ENCODE data around the gene MEF2A.

Gene MEF2A

GRCh38 chr15:99706557-99707303, 140.9 kb downstream of the MEF2A start:
- no peak for DNase-seq (ENCODE audit: low spot score)

GRCh38 chr15:99707473-99708270, 141.9 kb downstream of the MEF2A start:
- no peak for DNase-seq (ENCODE audit: low spot score)

DNA sequence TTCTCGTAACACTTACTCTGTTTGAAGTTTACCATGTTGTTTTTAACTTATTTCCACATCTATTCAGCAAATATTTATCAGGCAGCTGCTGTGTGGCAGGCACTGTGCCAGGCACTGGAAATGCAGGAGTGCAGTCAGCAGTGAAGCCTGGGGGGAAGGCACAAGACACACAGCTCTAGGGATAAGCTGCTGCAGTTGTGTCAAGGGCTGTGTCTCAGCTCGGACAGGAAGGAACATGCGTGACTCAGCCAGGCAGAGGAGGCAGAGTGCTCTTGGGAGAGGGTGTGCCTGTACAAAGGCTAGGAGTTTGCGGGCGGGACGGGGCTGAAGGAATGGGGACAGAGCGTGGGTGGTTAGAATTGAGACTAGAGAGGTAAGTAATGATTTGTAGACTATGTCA, 142.8 kb downstream of the MEF2A start:
- DNase-seq (ENCODE audit: low spot score), result no peak

DNA sequence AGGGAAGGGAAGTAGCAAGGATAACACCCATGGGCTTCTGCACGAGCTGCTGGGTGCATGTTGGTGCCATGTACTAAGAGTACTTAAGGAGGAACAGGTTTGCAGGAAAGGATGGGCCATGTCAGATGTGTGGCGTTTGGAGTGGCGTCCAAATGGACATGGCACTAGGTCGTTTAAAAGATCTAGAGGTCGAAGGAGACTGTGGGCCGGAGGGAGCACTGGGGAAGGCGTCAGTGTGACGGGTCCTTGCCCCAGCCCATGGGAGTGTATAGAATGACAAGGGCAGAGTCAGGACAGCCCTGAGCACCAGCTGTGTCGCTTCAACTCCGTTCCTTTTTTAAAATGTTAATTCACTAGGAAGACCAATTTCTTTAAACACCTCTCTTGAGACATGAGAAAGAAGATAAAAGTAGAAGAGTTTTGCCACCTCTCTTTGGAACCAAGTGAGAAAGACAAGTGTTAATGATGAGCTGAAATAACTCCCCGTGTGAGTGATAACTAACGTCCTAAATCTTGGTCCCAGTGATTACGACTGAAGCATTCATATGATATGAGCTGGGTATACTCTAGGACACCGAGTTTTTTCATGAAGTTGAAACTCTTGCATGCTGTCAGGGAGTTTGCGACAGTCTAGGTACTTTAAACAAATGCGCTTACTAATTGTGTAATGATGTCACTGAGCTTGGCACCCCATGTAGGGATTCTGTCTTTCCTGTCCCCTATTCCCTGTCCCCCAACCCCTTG, 143.6 kb downstream of the MEF2A start:
- no peak for DNase-seq (ENCODE audit: low spot score)

GRCh38 chr15:99711625-99712024, 145.8 kb downstream of the MEF2A start:
- DNase-seq (ENCODE audit: low spot score), result no peak

- no peak for DNase-seq (ENCODE audit: low spot score)
These were observed 146.6 kb downstream of the MEF2A start for GRCh38 chr15:99712415-99712814.

GRCh38 chr15:99716540-99717095, 150.8 kb downstream of the MEF2A start:
- DNase-seq (ENCODE audit: low spot score), result no peak

DNA sequence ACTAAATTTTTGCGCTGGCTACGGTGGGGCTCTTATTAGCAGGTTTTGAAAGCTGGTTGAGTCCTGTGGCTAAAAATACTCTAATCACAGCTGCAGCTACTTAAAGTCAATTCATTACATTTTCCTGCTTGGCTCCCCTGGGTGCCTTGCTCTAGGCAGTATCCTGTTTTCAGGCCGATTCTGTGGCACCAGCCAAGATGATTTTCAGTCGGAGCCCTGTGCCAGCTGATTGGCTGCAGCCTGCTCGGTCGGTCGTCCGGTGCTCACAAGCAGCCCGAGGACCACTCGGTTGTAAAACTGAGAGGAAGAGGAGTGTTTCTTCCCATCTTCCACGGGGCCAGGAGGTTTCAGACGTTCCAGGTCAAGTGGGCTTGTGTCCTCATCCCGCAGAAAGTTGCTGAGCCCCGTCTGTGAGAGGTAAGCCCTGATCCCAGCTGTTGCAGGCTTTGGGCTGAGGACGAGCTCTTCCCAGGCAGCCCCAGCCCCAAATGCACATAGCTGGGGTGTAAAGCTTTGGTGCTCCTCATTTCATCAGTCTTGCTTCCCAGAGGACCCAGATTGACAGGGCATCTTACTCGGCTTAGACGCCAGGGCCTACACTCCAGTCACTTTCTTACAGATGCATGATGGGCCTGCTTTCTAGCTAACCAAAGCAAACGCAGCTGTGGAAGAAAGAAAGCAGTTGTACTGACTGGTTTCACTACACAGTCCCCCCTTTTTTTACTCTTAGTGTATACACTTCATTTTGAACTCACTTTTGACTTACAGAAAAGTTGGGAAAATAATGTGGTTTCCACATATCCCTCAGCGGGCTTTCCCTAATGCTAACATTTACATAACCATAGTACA, 151.6 kb downstream of the MEF2A start:
- DNase-seq (ENCODE audit: low spot score), result no peak

DNA sequence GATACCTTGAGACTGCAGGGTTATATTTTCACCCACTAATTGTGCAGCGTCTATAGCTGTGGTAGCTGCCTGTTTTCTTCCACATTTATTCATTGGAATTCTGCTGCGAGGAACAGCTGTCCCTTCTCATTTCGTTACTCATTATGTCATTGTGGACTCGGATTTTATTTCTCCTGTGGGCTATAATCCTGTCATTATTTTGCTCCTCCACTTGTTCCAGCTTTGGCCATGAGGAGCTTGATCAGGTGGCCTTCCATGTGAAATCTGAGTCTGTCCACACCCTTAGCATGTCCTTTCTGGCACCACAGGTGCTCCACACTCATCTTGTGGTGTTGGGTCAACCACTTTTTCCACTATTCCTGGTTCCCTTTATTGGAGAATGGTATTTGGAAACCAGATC, 152.6 kb downstream of the MEF2A start:
- DNase-seq (ENCODE audit: low spot score), result no peak

DNA sequence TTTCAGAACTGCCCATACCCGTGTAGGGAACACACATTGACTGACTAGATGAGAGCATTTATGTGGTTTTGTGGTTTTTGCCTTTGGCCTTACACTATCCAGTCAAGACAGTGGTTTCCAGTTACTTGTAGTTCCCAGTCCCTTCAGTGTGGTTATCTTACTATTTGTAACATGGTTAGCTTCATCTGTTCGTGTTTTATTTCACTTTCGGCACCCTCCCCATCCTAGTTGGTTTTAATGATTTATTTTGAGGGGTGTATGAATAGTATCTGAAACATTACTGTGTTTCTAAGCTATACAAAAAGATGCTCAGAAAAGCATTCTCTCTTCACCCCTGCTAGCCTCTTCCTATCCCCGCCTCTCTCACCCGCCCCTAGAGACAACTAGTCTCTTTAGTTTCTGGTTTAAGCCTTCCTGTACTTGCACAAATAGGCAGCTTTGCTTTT, 153.3 kb downstream of the MEF2A start:
- no peak for DNase-seq (ENCODE audit: low spot score)

DNA sequence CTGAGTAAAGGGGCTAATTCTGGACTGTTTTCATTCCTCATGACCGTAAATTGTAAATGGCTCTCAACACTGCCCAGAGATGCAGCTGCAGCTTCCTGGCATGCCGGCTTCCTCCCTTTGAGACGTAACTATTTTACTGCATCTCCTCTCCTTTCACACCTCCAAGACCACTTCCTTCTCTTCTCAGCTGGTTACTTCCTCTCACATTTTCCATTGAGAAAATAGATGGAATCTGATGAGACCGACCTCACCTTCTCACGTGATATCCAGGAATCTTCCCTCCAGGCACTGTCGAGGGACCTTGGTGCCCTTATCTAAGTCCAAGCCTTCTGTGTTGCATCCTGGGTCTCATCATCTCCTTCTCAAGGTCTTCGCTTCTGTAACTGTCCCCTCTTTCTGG, 154.7 kb downstream of the MEF2A start:
- DNase-seq (ENCODE audit: low spot score), result no peak

- no peak for DNase-seq (ENCODE audit: low spot score)
These were observed 155.5 kb downstream of the MEF2A start for GRCh38 chr15:99721104-99721778.

- no peak for DNase-seq (ENCODE audit: low spot score)
These were observed 156.1 kb downstream of the MEF2A start for GRCh38 chr15:99721896-99722295.

GRCh38 chr15:99722406-99722805, 156.6 kb downstream of the MEF2A start:
- DNase-seq (ENCODE audit: low spot score), result no peak

DNA sequence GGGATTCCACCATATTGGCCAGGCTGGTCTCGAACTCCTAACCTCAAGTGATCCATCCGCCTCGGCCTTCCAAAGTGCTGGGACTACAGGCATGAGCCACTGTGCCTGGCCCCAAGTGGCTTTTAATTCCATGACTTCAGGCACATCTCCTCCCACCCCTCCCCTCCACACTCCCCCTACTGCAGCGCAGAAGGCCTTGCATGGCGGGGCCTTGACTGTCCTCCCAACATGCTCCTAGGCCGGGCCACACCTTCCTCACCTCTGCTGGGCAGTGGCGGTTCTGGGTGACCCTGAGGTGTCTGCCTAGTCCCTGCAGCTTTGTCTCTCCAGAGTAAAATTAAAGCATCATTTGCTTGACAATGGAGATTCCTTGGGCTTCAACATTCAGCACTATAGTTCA, 160.5 kb downstream of the MEF2A start:
- no peak for DNase-seq (ENCODE audit: low spot score)

DNA sequence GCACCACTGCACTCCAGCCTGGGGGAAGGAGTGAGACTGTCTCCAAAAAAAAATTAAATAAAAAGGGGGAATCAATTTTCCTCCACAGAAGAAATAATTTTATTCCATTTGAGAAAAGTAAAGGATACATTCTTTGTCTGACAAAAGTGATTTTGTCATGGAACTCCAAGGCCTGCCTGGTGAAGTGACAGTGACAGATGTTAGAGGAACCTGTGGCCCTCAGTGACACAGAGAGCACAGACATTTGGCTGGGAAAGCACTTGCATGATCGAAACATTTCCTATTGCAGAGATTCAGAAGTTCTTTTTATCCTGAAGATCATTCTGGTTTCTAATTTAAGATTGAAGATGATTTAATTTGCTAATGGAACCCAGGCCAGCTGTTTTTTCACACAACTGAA, 161.5 kb downstream of the MEF2A start:
- no peak for DNase-seq (ENCODE audit: low spot score)

- no peak for DNase-seq (ENCODE audit: low spot score)
These were observed 161.9 kb downstream of the MEF2A start for GRCh38 chr15:99727733-99728132.

- no peak for DNase-seq (ENCODE audit: low spot score)
These were observed 163.1 kb downstream of the MEF2A start for GRCh38 chr15:99728916-99729315.

- no peak for DNase-seq (ENCODE audit: low spot score)
These were observed 163.5 kb downstream of the MEF2A start for GRCh38 chr15:99729327-99729726.

DNA sequence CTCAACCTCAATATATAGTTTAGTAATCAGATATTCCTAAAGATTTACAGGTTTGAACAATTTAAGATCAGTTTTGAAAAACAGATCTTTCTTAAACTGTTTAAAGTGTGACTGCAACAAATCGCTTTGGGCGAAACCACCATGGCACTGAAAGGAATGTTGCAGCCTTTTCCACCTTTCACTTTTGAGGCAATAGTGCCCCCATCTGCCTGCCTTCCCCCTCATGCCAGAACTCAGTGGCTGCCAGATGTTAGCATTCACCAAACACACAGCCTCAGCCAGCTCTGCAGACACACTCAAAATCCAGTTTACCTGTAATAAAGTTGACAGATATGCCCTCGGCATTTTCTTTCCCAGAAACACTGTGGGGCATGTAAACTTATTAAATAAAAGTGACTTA, 164.1 kb downstream of the MEF2A start:
- DNase-seq (ENCODE audit: low spot score), result no peak

All from germinal center (tissue), 1 donor.